GM21528 (cell line): ENCODE data around the gene SLCO3A1.

ENCODE experiments used
- ATAC-seq: cut with Tn5 transposase; IDR thresholded peaks from one replicate; pipeline ENCODE4 v1.9.1; 2021; ENCODE audit warnings: mild to moderate bottlenecking, moderate library complexity; ENCODE audit not compliant: unreplicated experiment, low FRiP score

SLCO3A1 gene

GRCh38 chr15:91853511-91853947, at the start of gene SLCO3A1:
Gene SLCO3A1, plus strand, starts transcription at chr15:91853708.
- peak; percentile 26 for ATAC-seq

DNA sequence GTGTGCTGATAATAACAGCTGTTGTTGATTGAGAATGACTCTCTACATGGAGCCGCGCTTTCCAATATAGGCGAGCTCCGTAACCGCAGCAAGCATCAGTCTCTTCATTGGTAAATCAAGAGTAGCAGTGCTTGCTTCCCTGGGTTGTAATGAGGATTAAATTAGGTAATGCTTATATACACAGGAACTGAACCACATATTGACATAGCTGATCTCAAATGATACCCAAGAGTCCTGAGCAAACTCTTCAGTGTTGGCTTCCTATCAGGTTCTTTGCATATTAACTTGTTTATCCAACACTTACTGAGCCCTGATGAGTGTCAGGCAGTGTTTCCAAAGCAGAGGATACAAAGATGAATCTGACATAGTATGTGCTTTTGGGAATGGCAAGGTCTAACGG, 46.4 kb upstream of the SLCO3A1 start:
- no peak for ATAC-seq

- no peak for ATAC-seq
Observed at GRCh38 chr15:91813924-91814323, 39.6 kb upstream of the SLCO3A1 start.

DNA sequence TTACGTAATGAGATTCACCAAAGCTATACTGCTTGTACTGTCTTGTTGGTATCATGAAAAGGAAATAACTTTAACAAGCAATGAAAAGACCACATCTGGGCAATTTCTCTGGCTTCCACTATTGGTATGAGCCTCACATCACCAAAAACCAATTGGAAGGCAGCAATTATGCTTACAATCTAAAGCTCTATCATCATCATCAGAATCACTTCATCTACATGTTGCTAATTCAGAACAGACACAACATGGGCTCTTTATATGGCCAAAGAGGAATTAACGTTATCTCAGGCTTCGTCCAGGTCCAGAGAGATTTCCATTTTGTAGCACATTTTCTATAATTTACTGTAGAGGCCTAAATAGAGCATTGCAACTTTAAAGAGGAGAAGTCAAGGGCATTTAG, 36.6 kb upstream of the SLCO3A1 start:
- ATAC-seq, result no peak

DNA sequence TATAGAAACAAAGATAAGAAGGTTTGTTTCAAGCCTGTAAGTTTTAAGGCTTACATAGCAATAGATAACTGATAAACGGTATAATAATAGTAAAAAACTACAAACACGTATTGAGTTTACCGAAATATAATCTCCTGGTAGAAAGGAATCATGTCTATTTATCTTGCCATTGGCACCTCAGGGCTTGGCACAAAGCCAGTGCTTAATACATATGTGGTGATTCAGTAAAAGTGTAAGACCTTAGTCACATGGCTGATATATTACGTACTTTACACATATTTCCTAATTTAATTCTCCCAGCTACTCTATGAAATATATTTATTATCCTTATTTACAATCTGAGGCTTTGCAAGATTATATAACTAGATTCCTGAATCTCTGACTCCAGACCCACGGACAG, 32.0 kb upstream of the SLCO3A1 start:
- ATAC-seq, result no peak

DNA sequence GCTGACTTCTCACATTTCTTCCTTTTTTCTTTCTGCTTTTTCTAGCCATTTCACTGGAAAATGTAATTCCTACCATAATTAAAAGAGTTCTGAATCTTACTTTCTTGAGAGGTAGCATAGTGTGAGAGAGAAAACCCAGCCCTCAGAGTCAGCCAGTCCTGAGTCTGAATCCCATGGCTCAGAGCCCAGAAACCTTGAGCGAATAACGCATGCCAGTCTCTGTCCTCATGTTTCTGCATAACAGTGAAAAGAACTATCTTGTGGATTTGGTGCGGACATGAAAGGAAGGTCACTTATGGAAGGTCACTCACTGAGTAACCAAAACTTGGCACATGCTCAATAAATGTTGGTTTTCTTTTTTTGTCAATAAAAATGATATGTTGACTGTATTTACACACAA, 29.3 kb upstream of the SLCO3A1 start:
- ATAC-seq, result no peak

DNA sequence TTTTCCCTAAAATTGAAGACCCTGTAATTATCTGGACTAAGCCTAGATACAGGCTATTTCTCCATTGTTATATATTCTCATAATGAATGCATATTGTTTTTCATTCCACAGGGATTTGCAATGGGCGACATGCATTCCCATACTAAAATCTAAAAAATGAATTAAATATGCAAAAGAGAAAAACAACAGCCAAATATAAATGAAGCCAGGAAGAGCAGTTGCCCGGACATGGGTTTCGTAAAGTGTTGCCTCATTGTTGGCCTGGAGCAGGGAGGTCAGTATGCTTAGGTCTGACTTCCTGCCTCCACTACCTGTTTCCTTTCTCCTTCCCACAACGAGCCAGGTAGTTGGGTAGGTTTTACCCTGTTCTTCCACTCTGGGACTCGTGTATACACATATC, 27.1 kb upstream of the SLCO3A1 start:
- no peak for ATAC-seq

DNA sequence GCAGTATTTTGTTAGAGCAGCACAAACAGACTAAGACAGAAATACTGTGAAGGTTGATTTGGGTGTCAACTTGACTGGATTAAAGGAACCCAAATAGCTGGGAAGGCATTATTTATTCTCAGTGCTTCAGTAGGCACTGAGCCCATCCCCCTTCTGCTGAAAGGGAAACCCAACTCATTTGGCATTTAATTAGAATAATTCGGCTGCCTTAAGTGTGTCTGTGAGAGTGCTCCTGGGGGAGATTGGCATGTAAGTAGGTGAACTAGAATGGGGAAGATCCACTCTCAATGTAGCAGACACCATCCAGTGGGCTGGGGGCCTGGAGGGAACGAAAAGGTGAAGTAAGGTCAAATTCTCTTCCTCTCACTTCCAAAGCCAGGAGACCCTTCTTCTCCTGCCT, 20.5 kb upstream of the SLCO3A1 start:
- no peak for ATAC-seq

GRCh38 chr15:91839867-91840266, 13.6 kb upstream of the SLCO3A1 start:
- no peak for ATAC-seq

DNA sequence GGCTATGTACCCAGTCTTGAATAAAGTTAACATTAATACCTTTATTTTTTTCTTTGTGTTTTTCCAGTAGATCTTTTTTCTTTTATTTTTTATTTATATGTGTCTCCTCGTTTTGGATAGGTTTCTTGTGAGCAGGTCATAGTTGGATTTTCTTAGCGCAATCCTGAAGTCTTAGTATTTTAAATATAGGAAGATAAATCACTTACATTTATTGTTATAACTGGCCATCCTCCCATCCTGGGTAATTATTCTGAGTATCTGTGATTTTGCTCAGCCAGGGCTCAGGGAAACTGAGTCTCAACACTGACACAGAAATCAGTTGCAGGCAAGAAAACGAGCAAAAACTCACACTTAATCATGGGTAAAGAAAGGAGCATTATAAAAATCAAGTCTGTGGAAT, 11.6 kb upstream of the SLCO3A1 start:
- no peak for ATAC-seq

GRCh38 chr15:91844341-91844740, 9.2 kb upstream of the SLCO3A1 start:
- no peak for ATAC-seq

- ATAC-seq, result no peak
Observed at GRCh38 chr15:91844928-91845327, 8.6 kb upstream of the SLCO3A1 start.

- no peak for ATAC-seq
Observed at GRCh38 chr15:91845720-91846119, 7.8 kb upstream of the SLCO3A1 start.

DNA sequence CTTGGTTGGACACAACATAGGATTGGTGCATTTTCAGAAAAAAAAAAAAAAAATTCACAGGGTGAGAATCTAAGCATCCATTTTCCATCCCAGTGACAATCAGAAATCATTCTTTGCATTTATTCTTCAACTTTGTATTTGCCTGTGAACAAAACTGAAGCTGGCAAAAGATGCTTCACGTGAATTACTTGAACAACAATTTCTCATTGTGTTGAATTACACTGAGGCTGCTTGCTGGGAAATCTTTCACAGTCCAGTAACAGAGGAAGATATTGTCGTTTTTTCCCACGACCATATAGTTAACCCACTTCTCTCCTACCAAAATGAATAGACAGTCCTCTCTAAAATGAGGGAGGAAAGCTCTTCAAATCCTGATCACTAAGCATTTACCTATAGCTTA, 4.3 kb upstream of the SLCO3A1 start:
- ATAC-seq, result no peak

DNA sequence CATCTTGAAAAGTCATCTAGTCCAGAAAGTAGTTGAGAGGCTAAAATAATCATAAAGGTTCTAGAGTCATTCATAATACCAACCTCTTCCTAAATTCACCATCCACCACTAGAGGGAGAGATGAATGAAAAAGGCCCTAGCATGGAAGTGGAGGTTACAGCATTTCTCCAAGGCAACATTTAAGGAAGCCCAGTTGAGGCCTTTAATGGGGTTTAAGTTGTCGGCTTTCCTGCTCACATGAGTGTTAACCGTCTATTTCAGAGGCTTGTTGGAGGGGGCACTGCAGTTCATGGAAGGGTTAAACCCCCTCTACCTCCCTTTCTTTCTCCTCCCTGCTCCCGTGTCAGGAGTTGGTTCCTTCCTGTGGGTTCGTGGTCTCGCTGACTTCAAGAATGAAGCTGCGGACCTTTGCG, 3.8 kb upstream of the SLCO3A1 start:
- no peak for ATAC-seq

DNA sequence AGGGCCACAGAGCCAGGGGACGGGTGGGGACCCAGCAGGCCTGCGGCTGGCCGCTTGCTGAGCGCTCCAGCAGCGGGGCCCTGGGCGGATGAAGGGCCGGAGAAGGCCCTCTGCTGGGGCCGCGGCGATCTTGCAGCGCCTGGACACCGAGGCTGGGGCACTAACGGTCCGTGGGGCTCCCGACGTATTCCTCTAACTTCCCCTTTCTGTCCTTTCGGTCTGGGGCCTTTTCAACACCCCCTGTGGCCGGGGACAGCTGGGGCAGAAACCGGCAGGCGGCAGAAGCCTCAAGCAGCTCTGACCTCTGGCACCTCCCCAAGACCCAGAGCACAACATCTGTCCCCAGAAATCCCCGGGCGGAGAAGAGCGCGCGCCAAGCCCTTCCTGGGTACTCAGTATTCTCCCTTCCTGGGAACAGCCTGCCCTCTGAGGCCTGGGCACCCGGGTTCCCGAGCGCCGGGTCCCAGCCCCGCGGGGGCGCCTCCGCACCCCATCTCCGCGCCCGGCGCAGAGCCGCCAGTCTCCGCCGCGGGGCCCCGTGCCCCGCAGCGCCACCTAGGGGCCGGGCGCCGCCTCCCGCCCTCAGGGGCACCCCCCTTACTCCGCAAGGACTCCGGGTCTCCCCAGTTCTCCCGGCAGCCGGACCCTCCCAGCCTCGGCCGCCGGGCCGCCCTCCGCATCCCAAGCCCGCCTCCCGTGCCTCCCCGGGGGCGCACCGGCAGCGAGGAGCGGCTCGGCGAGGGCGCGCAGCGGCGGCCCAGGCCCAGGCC, 582 bp upstream of the SLCO3A1 start:
- ATAC-seq, result peak; percentile 47

DNA sequence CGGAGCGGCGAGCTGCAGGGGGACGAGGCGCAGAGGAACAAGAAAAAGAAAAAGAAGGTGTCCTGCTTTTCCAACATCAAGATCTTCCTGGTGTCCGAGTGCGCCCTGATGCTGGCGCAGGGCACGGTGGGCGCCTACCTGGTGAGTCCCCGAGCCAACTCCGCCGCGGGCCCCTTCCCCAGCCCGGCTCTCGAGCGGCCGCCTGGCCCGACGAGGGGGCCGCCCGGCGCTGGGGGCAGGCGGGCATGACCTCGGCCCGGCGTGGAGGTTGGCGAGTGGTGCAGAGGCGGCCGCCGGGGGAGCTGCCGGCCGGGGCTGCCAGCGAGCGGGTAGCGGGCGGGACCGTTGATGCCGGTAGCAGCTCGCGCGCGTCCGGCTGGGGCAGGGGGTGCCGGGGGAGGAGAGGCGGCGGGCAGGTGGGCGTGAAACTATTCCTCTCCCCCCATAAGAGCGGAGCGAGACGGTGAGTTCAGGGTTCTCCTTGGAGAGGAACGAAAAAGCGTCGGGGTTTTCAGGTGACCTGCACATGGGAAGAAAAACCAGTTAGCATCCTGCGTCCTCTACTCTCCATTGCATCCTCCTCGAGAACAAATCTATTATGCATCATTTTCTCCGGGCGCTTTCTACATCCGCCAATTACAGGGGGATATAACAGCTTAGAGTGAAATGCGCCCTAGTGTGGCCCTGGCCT, 585 bp downstream of the SLCO3A1 start:
- no peak for ATAC-seq

GRCh38 chr15:91854639-91854990, 1.1 kb downstream of the SLCO3A1 start:
- no peak for ATAC-seq

DNA sequence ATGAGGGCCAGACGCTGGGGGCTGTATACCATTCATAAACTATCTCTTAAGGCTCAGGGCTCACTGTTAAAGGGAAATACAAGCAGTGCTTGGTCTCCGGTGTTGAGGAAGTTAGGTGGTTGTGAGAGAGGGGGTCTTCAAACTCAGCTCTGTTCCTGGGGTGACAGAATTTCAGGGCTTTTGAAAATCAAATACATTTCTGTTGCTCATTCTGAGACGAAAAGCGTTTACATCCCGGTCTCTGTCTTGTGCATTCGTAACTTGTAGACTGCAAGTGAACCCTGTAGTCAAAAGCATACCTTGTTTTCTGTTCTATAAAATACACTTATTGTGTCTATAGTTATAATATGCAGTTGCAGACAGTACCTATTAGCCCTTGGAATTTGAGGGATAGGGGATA, 1.7 kb downstream of the SLCO3A1 start:
- ATAC-seq, result no peak

- ATAC-seq, result no peak
Observed at GRCh38 chr15:91855684-91856489, 2.4 kb downstream of the SLCO3A1 start.

DNA sequence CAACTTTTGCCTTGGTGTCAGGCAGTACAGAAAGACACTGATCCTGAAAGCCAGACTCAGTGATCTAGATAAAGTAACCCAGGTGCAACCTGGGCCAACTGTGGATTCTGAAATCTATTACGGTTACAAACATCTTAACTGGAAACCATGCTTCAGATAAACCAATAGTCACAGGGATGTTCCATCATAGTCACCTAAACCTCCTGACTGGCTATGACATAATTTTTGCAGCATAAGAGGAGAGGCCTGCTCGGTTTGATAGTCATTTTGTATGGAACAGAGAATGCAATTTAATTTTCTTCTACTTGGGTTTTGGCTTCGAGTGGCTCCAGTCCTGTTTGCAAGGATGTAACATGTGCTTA, 3.7 kb downstream of the SLCO3A1 start:
- ATAC-seq, result no peak
